Lung (tissue), 12 donors: ENCODE measurements around the gene INAFM2. TPM values are rescaled to one million over a fixed set of nuclear protein-coding genes. Genes with fewer than 3 reads are reported as not detected.

Source experiments
- ATAC-seq: fragments of 200-7000 bp; cut with Tn5 transposase; one replicate; pipeline ENCODE4 v1.9.1; 2020; ENCODE audit warnings: moderate number of reproducible peaks; ENCODE audit not compliant: insufficient read depth, low FRiP score
- DNase-seq, 3 donors: peaks; one replicate each; pipeline ENCODE4 v3.0.0-alpha.2; 2013 to 2017
- H3K27ac ChIP-seq, 2 donors: one replicate each; pipeline ENCODE4 v1.5.1; 2013; ENCODE audit warnings: mild to moderate bottlenecking in 2 of 2, moderate library complexity in 2 of 2, control low read depth in 1 of 2, inconsistent platforms in 1 of 2, low read depth in 1 of 2, low read length in 1 of 2
- H3K27me3 ChIP-seq, 3 donors: one replicate each; pipeline ENCODE4 v1.5.1; 2013; ENCODE audit warnings: low read length in 2 of 3; ENCODE audit not compliant: control insufficient read depth in 3 of 3, insufficient read depth in 3 of 3
- H3K36me3 ChIP-seq, 4 donors: one replicate each; pipeline ENCODE4 v1.5.1; 2013; ENCODE audit warnings: low read length in 4 of 4, mild to moderate bottlenecking in 1 of 4, moderate library complexity in 1 of 4; ENCODE audit not compliant: control insufficient read depth in 4 of 4, insufficient read depth in 4 of 4
- H3K4me1 ChIP-seq, 5 donors: one replicate each; pipeline ENCODE4 v1.5.1; 2013; ENCODE audit warnings: low read length in 5 of 5, mild to moderate bottlenecking in 2 of 5, moderate library complexity in 1 of 5; ENCODE audit not compliant: control insufficient read depth in 5 of 5, insufficient read depth in 5 of 5
- H3K4me3 ChIP-seq: one replicate; pipeline ENCODE4 v1.5.1; 2013; ENCODE audit warnings: mild to moderate bottlenecking, control low read depth, moderate library complexity
- H3K9ac ChIP-seq, 2 donors: one replicate each; pipeline ENCODE4 v1.5.1; 2013; ENCODE audit warnings: low read length in 2 of 2, control low read depth in 1 of 2; ENCODE audit not compliant: insufficient read depth in 1 of 2
- H3K9me3 ChIP-seq, 4 donors: one replicate each; pipeline ENCODE4 v1.5.1; 2013; ENCODE audit warnings: low read length in 3 of 4, mild to moderate bottlenecking in 1 of 4, moderate library complexity in 1 of 4; ENCODE audit not compliant: control insufficient read depth in 4 of 4, insufficient read depth in 3 of 4
- CTCF ChIP-seq: IDR thresholded peaks from 2 replicates; pipeline ENCODE4 v1.5.1; 2012; ENCODE audit warnings: mild to moderate bottlenecking; ENCODE audit errors: control extremely low read depth, extremely low read depth
- WGBS, 2 donors: extraction: QIAGEN DNeasy Blood & Tissue Kit; methylation state at CpG; one replicate each; pipeline ENCODE4 v1.1.7; 2013; 5-methylcytosine and 5-hydroxymethylcytosine counted together
- polyA plus RNA-seq, 2 donors: library from polyadenylated mRNA; stranded (reverse); fragments of 200-250 nt; gene quantifications; one replicate each; pipeline ENCODE4 v1.2.1, GENCODE V29; 2013
- total RNA-seq, 2 donors: library from RNA; depleted of rRNA in 1 of 2; stranded (reverse); fragments of >200 nt in 1 of 2; gene quantifications; one replicate each; pipeline ENCODE4 v1.2.1, GENCODE V29; 2014 to 2021
- donor health status: control.
- donor health status: control.
- donor health status: Bipolar disorder and iron deficiency.
- donor health status: healthy.
- donor health status: DM: yes; HTN: yes; CAD: no.

The INAFM2 gene
- total and polyA plus RNA-seq, 4 donors: 12.8 to 31.1 (median 19.0) TPM

DNA sequence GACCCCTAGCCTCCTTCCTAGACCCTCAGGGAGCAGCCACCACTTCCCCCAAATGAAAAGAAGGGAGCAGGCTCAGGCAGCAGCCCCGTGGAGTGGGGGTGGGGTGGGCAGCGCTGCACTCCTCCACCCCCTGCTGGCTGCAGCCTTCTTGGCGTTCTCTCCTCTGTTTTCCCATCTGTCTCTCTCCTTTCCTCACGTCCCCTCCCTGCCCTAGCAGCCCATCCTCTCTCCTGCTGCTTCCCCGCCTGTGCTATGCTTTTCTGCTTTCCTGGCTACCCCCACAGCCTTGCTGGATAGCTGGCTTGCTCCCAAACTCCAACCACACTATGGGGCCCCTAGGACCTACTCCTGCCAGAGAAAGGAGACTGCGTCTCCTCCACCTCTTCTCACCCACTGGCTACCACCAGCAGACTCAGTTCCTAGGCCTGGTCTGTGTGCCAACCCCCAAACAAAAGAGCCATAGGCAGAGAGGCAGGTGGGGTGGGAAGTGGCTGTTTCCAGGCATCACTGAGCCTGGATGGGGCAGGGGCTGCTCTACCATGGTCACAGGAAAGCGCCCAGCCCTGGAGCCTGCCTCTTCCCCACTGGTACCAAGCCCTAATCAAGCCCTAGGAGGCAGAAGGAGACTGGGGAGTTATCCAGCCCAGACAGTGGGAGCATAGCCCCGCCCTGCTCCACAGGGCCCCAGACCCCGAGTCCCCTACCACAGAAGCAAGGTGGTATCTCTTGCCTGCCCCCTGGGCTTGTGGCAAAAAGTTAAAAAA, 31.1 kb downstream of the INAFM2 start:
- ATAC-seq (no peak), DNase-seq (peak; percentile 66 to 82 (median 66))
- Histone ChIP-seq H3K9ac (no peak overlapping the region), H3K36me3 (no peaks in the 10 kb centered on the region), H3K27me3 (peaks cover 0 to 12% (median 0%) of the 10 kb centered on the region in 3 donors), H3K9me3 (no peaks in the 10 kb centered on the region), H3K27ac (no peak overlapping the region), H3K4me3 (no peak overlapping the region), H3K4me1 (peaks cover 0 to 18% (median 0%) of the 10 kb centered on the region in 5 donors)
- TF ChIP-seq CTCF: no peak
- 45 to 48% methylated on average over 9 of the region's 9 CpGs for WGBS, 2 donors

DNA sequence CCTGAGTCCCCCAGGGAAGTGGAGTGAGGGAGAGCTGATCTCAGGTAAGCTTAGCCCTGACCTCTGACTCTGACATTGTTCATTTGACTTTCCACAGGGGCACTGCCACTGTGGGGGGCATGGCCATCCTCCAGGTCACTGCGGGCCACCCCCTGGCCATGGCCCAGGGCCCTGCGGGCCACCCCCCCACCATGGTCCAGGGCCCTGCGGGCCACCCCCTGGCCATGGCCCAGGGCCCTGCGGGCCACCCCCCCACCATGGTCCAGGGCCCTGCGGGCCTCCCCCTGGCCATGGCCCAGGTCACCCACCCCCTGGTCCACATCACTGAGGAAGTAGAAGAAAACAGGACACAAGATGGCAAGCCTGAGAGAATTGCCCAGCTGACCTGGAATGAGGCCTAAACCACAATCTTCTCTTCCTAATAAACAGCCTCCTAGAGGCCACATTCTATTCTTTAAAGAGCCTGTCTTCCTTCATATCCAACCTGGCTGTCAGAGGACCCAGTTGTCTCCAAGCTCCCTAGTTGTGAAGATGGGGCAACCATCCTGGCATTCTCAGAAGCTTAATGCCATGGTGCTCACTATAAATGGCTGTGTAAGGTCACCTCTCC, 32.6 kb downstream of the INAFM2 start:
- ATAC-seq: no peak
- Histone ChIP-seq H3K27ac (no peak overlapping the region), H3K4me1 (peaks cover 0 to 18% (median 0%) of the 10 kb centered on the region in 5 donors), H3K9ac (no peak overlapping the region), H3K4me3 (no peak overlapping the region), H3K36me3 (no peaks in the 10 kb centered on the region), H3K9me3 (no peaks in the 10 kb centered on the region), H3K27me3 (peaks cover 0 to 12% (median 0%) of the 10 kb centered on the region in 3 donors)
- no peak for DNase-seq
- WGBS, 2 donors: 91 to 92% methylated on average over 4 to 5 of the region's 5 CpGs
- no peak for TF ChIP-seq CTCF

- Histone ChIP-seq H3K4me3 (no peak overlapping the region), H3K9ac (no peak overlapping the region), H3K27ac (no peak overlapping the region), H3K9me3 (no peaks in the 10 kb centered on the region), H3K27me3 (peaks cover 0 to 16% (median 0%) of the 10 kb centered on the region in 3 donors), H3K36me3 (no peaks in the 10 kb centered on the region), H3K4me1 (peaks cover 0 to 18% (median 0%) of the 10 kb centered on the region in 5 donors)
- DNase-seq: no peak
- 48 to 67% methylated on average over 1 of the region's 1 CpG for WGBS, 2 donors
- ATAC-seq: no peak
- no peak for TF ChIP-seq CTCF
Observed at GRCh38 chr15:40357246-40357645, 33.8 kb downstream of the INAFM2 start.
